A673 (cell line): ENCODE measurements around the gene TRAP1.

Experiments used
- EZH2 ChIP-seq: fragments of 200-600 bp; sonication (generic); IDR thresholded peaks from 2 replicates; pipeline ENCODE4 v1.6.1; 2017; ENCODE audit warnings: borderline replicate concordance, low read depth, mild to moderate bottlenecking, mixed read lengths, antibody characterized with exemption, low read length; ENCODE audit not compliant: poor library complexity, severe bottlenecking
- TF ChIP-seq, protein P1 (sequence below): fragments of 300-800, 200-600 bp; sonication (generic); conservative IDR thresholded peaks from 2 replicates; pipeline ENCODE4 v1.5.1; 2017; ENCODE audit warnings: low read depth, mild to moderate bottlenecking, antibody characterized with exemption, low read length, moderate library complexity, mixed read lengths

DNA sequence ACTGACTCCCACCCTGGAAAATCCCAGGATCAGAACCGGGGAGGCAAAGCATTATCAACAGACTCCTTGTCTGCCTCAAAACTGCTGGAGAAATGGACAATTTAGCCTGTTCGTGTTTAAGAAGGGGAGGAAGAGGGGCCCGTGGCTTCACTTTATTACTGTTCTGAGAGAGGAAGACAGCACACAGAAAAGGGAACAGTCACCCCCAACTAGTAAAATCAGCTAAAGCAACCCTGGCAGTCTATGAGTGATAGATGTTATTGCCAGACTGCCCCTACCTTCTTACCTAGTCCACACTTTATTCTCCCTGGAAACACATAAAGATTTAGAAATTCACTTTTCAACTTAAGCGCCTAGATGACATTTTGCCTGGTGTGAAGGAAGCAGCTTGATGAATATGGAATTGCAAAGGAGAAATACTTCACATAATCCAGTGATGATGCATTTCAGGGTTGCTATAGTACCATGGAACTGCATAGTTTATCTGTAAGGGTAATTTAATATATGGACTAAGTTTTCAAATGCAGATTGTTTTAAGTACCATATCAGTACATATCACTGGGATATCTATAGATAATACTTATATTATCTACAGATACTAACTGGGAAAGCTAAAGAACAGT is 36.9 kb upstream of the TRAP1 start:
- TF ChIP-seq, protein P1, sequence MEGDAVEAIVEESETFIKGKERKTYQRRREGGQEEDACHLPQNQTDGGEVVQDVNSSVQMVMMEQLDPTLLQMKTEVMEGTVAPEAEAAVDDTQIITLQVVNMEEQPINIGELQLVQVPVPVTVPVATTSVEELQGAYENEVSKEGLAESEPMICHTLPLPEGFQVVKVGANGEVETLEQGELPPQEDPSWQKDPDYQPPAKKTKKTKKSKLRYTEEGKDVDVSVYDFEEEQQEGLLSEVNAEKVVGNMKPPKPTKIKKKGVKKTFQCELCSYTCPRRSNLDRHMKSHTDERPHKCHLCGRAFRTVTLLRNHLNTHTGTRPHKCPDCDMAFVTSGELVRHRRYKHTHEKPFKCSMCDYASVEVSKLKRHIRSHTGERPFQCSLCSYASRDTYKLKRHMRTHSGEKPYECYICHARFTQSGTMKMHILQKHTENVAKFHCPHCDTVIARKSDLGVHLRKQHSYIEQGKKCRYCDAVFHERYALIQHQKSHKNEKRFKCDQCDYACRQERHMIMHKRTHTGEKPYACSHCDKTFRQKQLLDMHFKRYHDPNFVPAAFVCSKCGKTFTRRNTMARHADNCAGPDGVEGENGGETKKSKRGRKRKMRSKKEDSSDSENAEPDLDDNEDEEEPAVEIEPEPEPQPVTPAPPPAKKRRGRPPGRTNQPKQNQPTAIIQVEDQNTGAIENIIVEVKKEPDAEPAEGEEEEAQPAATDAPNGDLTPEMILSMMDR = no peak
- no peak for TF ChIP-seq EZH2
